ENCODE measurements around the gene NAALADL2. TPM values are rescaled to one million over a fixed set of nuclear protein-coding genes. Genes with fewer than 3 reads are reported as not detected.
"Not testable (repeated sequence)": the region's sequence is repeated elsewhere in the genome, so short reads cannot be mapped to it uniquely, and the experiment has no call there.

NAALADL2 gene
- total and polyA plus RNA-seq, 2 donors (not counting 1 experiment from before 2014, with no cell fraction given), result 8.8 to 11.6 TPM

DNA sequence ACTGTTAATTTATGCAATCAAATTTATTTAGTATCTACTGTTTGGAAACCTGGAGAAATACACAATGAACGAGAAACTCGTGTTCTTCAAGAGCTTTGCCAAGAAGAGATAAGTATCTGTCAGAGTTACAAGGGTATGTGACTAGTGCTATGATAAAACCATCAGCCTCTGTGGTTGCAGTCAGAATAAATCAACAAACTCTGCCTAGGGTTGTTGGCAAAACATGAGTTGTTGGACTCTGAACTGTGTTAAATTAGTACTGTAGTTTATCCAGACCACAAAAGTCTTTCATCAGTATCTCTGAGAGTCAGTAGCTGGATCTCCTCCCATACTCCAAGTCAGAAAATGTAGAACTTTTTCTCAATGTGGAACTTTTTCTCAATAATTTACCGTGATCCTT, 918.4 kb downstream of the NAALADL2 start:
- no peak overlapping the region for H3K9ac ChIP-seq (ENCODE audit: insufficient read depth, low read length)
- H2AFZ ChIP-seq (ENCODE audit: low read length), result no peak overlapping the region
- H3K36me3 ChIP-seq (ENCODE audit: control insufficient read depth, insufficient read depth, low read length), result no peaks in the 10 kb centered on the region
- H3K79me2 ChIP-seq (ENCODE audit: control insufficient read depth, insufficient read depth, low read length), result no peaks in the 10 kb centered on the region
- no peak overlapping the region for H3K27ac ChIP-seq (ENCODE audit: insufficient read depth, low read length)
- DNase-seq (ENCODE audit: low read depth in 2 of 2), result peak; percentile 33 to 72
- no peaks in the 10 kb centered on the region for H3K4me1 ChIP-seq (ENCODE audit: control insufficient read depth, extremely low read depth, insufficient read depth, low read length)
- no peak overlapping the region for H3K4me2 ChIP-seq (ENCODE audit: extremely low read depth, insufficient read depth, low read length)
- H3K27me3 ChIP-seq (ENCODE audit: control insufficient read depth, insufficient read depth, low read length), result no peaks in the 10 kb centered on the region
- no peaks in the 10 kb centered on the region for H3K9me3 ChIP-seq (ENCODE audit: control insufficient read depth, insufficient read depth, low read depth, low read length)
- H4K20me1 ChIP-seq (ENCODE audit: control insufficient read depth, extremely low read depth, insufficient read depth, low read length), result no peaks in the 10 kb centered on the region
- no peak for TF ChIP-seq EZH2 (IDR thresholded peaks at IDR 0.05; ENCODE audit: low read length, missing control alignments)
- TF ChIP-seq, protein P1, sequence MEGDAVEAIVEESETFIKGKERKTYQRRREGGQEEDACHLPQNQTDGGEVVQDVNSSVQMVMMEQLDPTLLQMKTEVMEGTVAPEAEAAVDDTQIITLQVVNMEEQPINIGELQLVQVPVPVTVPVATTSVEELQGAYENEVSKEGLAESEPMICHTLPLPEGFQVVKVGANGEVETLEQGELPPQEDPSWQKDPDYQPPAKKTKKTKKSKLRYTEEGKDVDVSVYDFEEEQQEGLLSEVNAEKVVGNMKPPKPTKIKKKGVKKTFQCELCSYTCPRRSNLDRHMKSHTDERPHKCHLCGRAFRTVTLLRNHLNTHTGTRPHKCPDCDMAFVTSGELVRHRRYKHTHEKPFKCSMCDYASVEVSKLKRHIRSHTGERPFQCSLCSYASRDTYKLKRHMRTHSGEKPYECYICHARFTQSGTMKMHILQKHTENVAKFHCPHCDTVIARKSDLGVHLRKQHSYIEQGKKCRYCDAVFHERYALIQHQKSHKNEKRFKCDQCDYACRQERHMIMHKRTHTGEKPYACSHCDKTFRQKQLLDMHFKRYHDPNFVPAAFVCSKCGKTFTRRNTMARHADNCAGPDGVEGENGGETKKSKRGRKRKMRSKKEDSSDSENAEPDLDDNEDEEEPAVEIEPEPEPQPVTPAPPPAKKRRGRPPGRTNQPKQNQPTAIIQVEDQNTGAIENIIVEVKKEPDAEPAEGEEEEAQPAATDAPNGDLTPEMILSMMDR (conservative IDR thresholded peaks at IDR 0.05 in 1 of 2, IDR thresholded peaks at IDR 0.05 in 1 of 2; ENCODE audit: low read depth in 1 of 2, low read length in 2 of 2), result no peak
- H3K4me3 ChIP-seq (replicated peaks in 1 of 4; ENCODE audit: control extremely low read depth in 1 of 4, insufficient read depth in 1 of 4, low read depth in 3 of 4, low read length in 4 of 4), result no peak overlapping the region

DNA sequence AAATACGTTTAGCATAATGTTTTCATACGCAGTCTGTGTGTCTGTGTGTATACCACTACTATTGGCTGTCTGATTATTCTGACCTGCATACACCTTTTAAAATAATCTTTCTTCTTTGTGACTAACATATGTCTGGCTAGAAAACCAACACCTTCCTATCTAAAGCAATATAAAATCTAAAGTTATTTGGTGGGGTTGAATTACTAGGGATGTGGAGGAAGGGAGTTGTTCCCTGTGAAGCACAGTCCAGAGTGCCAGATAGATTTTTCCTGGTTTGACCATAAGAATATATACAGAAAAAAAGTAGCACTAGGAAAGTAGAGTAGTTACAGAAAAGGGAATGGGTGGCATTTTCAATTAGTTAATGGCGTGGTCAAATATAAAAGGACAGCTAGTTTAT, 918.8 kb downstream of the NAALADL2 start:
- H3K9ac ChIP-seq (ENCODE audit: insufficient read depth, low read length), result no peak overlapping the region
- no peak overlapping the region for H3K27ac ChIP-seq (ENCODE audit: insufficient read depth, low read length)
- H3K4me1 ChIP-seq (ENCODE audit: control insufficient read depth, extremely low read depth, insufficient read depth, low read length), result no peaks in the 10 kb centered on the region
- DNase-seq (ENCODE audit: low read depth in 2 of 2), result no peak
- H3K36me3 ChIP-seq (ENCODE audit: control insufficient read depth, insufficient read depth, low read length), result no peaks in the 10 kb centered on the region
- no peaks in the 10 kb centered on the region for H3K79me2 ChIP-seq (ENCODE audit: control insufficient read depth, insufficient read depth, low read length)
- H3K4me2 ChIP-seq (ENCODE audit: extremely low read depth, insufficient read depth, low read length), result no peak overlapping the region
- H3K4me3 ChIP-seq (replicated peaks in 1 of 4; ENCODE audit: control extremely low read depth in 1 of 4, insufficient read depth in 1 of 4, low read depth in 3 of 4, low read length in 4 of 4), result no peak overlapping the region
- no peaks in the 10 kb centered on the region for H3K9me3 ChIP-seq (ENCODE audit: control insufficient read depth, insufficient read depth, low read depth, low read length)
- H3K27me3 ChIP-seq (ENCODE audit: control insufficient read depth, insufficient read depth, low read length), result no peaks in the 10 kb centered on the region
- H2AFZ ChIP-seq (ENCODE audit: low read length), result no peak overlapping the region
- H4K20me1 ChIP-seq (ENCODE audit: control insufficient read depth, extremely low read depth, insufficient read depth, low read length), result no peaks in the 10 kb centered on the region
- TF ChIP-seq EZH2 (IDR thresholded peaks at IDR 0.05; ENCODE audit: low read length, missing control alignments), result no peak
- TF ChIP-seq, protein P1 (conservative IDR thresholded peaks at IDR 0.05 in 1 of 2, IDR thresholded peaks at IDR 0.05 in 1 of 2; ENCODE audit: low read depth in 1 of 2, low read length in 2 of 2), result no peak

DNA sequence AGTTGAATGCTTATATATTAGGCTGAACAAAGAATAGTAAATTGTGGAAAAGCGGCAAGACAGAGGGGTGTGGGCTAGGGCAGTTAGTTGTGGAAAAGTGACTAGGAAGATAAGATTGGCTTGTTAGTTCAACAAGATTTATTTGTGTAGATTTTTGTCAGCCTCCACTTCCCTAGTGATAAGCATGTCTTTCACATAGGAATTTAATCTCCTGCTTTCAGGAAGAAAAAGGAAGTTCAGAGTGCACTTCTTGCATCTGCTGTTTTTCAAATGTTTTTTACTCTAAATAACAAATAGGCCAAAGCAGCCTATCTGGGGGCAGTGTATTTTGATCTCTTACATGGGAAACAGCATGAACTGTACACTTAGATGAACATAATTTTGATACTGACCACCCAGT, 919.9 kb downstream of the NAALADL2 start:
- H3K9ac ChIP-seq (ENCODE audit: insufficient read depth, low read length), result no peak overlapping the region
- no peaks in the 10 kb centered on the region for H3K4me1 ChIP-seq (ENCODE audit: control insufficient read depth, extremely low read depth, insufficient read depth, low read length)
- H4K20me1 ChIP-seq (ENCODE audit: control insufficient read depth, extremely low read depth, insufficient read depth, low read length), result no peaks in the 10 kb centered on the region
- no peaks in the 10 kb centered on the region for H3K9me3 ChIP-seq (ENCODE audit: control insufficient read depth, insufficient read depth, low read depth, low read length)
- no peak overlapping the region for H3K27ac ChIP-seq (ENCODE audit: insufficient read depth, low read length)
- TF ChIP-seq EZH2 (IDR thresholded peaks at IDR 0.05; ENCODE audit: low read length, missing control alignments), result no peak
- TF ChIP-seq, protein P1 (conservative IDR thresholded peaks at IDR 0.05 in 1 of 2, IDR thresholded peaks at IDR 0.05 in 1 of 2; ENCODE audit: low read depth in 1 of 2, low read length in 2 of 2), result no peak
- H2AFZ ChIP-seq (ENCODE audit: low read length), result no peak overlapping the region
- H3K79me2 ChIP-seq (ENCODE audit: control insufficient read depth, insufficient read depth, low read length), result no peaks in the 10 kb centered on the region
- H3K4me2 ChIP-seq (ENCODE audit: extremely low read depth, insufficient read depth, low read length), result no peak overlapping the region
- H3K27me3 ChIP-seq (ENCODE audit: control insufficient read depth, insufficient read depth, low read length), result no peaks in the 10 kb centered on the region
- H3K36me3 ChIP-seq (ENCODE audit: control insufficient read depth, insufficient read depth, low read length), result no peaks in the 10 kb centered on the region
- peak in 1 of 2 donors; percentile 2 for DNase-seq (ENCODE audit: low read depth in 2 of 2)
- H3K4me3 ChIP-seq (replicated peaks in 1 of 4; ENCODE audit: control extremely low read depth in 1 of 4, insufficient read depth in 1 of 4, low read depth in 3 of 4, low read length in 4 of 4), result no peak overlapping the region

DNA sequence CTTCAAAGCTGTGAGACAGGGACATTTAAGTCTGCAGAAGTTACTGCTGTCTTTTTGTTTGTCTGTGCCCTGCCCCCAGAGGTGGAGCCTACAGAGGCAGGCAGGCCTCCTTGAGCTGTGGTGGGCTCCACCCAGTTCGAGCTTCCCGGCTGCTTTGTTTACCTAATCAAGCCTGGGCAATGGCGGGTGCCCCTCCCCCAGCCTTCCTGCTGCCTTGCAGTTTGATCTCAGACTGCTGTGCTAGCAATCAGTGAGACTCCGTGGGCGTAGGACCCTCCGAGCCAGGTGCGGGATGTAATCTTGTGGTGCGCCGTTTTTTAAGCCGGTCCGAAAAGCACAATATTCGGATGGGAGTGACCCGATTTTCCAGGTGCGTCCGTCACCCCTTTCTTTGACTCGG, 928.0 kb downstream of the NAALADL2 start:
- H3K79me2 ChIP-seq (ENCODE audit: control insufficient read depth, insufficient read depth, low read length); H3K36me3 ChIP-seq (ENCODE audit: control insufficient read depth, insufficient read depth, low read length); DNase-seq (ENCODE audit: low read depth in 2 of 2): not testable (repeated sequence)

More for the DNA sequence above, 928.0 kb downstream of the NAALADL2 start:
- H3K4me1 ChIP-seq (ENCODE audit: control insufficient read depth, extremely low read depth, insufficient read depth, low read length); H3K4me3 ChIP-seq (replicated peaks in 1 of 4; ENCODE audit: control extremely low read depth in 1 of 4, insufficient read depth in 1 of 4, low read depth in 3 of 4, low read length in 4 of 4); H3K9me3 ChIP-seq (ENCODE audit: control insufficient read depth, insufficient read depth, low read depth, low read length); H3K4me2 ChIP-seq (ENCODE audit: extremely low read depth, insufficient read depth, low read length); H2AFZ ChIP-seq (ENCODE audit: low read length); H3K27ac ChIP-seq (ENCODE audit: insufficient read depth, low read length); H3K9ac ChIP-seq (ENCODE audit: insufficient read depth, low read length); H4K20me1 ChIP-seq (ENCODE audit: control insufficient read depth, extremely low read depth, insufficient read depth, low read length); H3K27me3 ChIP-seq (ENCODE audit: control insufficient read depth, insufficient read depth, low read length): not testable (repeated sequence)
